Smooth muscle cell (in vitro differentiated cells): Measurements from ENCODE around the gene ENC1. TPM values are rescaled to one million over a fixed set of nuclear protein-coding genes. Genes with fewer than 3 reads are reported as not detected.
A peak's percentile ranks its signal among the peaks of the same experiment; 100 is the strongest.

Experiments
- DNase-seq: peaks from one replicate; lab custom pipeline; 2025; ENCODE audit not compliant: unreplicated experiment; lab: John Stamatoyannopoulos, UW
- H2AFZ ChIP-seq: fragments of 200-600 bp; sonication (generic); 2 replicates; pipeline ENCODE4 v1.6.0; 2016; ENCODE audit warnings: antibody characterized with exemption, low read depth, mild to moderate bottlenecking
- H3F3A ChIP-seq: fragments of 200-600 bp; sonication (generic); 2 replicates; pipeline ENCODE4 v1.6.0; 2017; ENCODE audit warnings: antibody characterized with exemption, low read depth
- H3K27ac ChIP-seq: fragments of 200-600 bp; sonication (generic); 2 replicates; pipeline ENCODE4 v1.5.1; 2016; ENCODE audit warnings: low read depth, mild to moderate bottlenecking
- H3K27me3 ChIP-seq: fragments of 200-600 bp; sonication (generic); 2 replicates; pipeline ENCODE4 v1.6.1; 2016; ENCODE audit warnings: low read depth, mild to moderate bottlenecking
- H3K36me3 ChIP-seq: fragments of 200-600 bp; sonication (generic); 2 replicates; pipeline ENCODE4 v1.5.1; 2016; ENCODE audit warnings: low read depth
- H3K4me1 ChIP-seq: fragments of 200-600 bp; sonication (generic); 2 replicates; pipeline ENCODE4 v1.5.1; 2016; ENCODE audit warnings: low read depth
- H3K4me2 ChIP-seq: fragments of 200-600 bp; sonication (generic); 2 replicates; pipeline ENCODE4 v1.6.0; 2016; ENCODE audit warnings: mild to moderate bottlenecking
- H3K4me3 ChIP-seq: fragments of 200-600 bp; sonication (generic); 2 replicates; pipeline ENCODE4 v1.5.1; 2016; ENCODE audit warnings: mild to moderate bottlenecking
- H3K79me2 ChIP-seq: fragments of 200-600 bp; sonication (generic); 2 replicates; pipeline ENCODE4 v1.6.0; 2016; ENCODE audit warnings: low read depth, mild to moderate bottlenecking
- H3K9ac ChIP-seq: fragments of 200-600 bp; sonication (generic); 2 replicates; pipeline ENCODE4 v1.6.0; 2016; ENCODE audit warnings: low read depth
- H3K9me3 ChIP-seq: fragments of 200-600 bp; sonication (generic); replicated peaks from 2 replicates; pipeline ENCODE4 v1.5.1; 2016; ENCODE audit warnings: low read depth
- H4K20me1 ChIP-seq: fragments of 200-600 bp; sonication (generic); 2 replicates; pipeline ENCODE4 v1.6.0; 2016; ENCODE audit warnings: low read depth
- CTCF ChIP-seq: fragments of 200-600 bp; sonication (generic); IDR thresholded peaks from 2 replicates; pipeline ENCODE4 v1.5.1; 2017; ENCODE audit warnings: borderline replicate concordance, mild to moderate bottlenecking, antibody characterized with exemption; ENCODE audit not compliant: insufficient read depth, poor library complexity, severe bottlenecking
- WGBS: methylation state at CpG from one replicate; pipeline ENCODE4 v1.1.7; 2016; ENCODE audit warnings: low lambda C conversion rate; 5-methylcytosine and 5-hydroxymethylcytosine counted together
- polyA plus RNA-seq: library from polyadenylated mRNA; unstranded; fragments of >200 nt; fragmentation: Nextera tagmentation; extraction: Ambion mirVana; gene quantifications from 2 replicates; pipeline ENCODE4 v1.2.1, GENCODE V29; 2016
- total RNA-seq: library from RNA; depleted of rRNA; stranded (reverse); fragments of >200 nt; gene quantifications from 2 replicates; pipeline ENCODE4 v1.2.3, GENCODE V29; 2014

Gene ENC1
- total and polyA plus RNA-seq, 2 experiments from 2014 or later: 17.4 to 110 TPM

GRCh38 chr5:74625742-74626241 is 14.7 kb downstream of the ENC1 start:
- no peak overlapping the region for H3K4me3 ChIP-seq
- no peaks in the 10 kb centered on the region for H3K27me3 ChIP-seq
- no peaks in the 10 kb centered on the region for H3K9me3 ChIP-seq
- no peaks in the 10 kb centered on the region for H3K36me3 ChIP-seq
- H3F3A ChIP-seq: peaks cover 56% of the 10 kb centered on the region
- peak; percentile 11 for TF ChIP-seq CTCF
- H3K79me2 ChIP-seq: peaks cover 5% of the 10 kb centered on the region
- no peak overlapping the region for H2AFZ ChIP-seq
- H3K27ac ChIP-seq: peak overlapping the region; percentile 43
- DNase-seq: no peak
- peaks cover 52% of the 10 kb centered on the region for H3K4me1 ChIP-seq
- H4K20me1 ChIP-seq: peaks cover 28% of the 10 kb centered on the region
- H3K9ac ChIP-seq: no peak overlapping the region
- H3K4me2 ChIP-seq: no peak overlapping the region
- WGBS: 47% methylated on average over 5 of the region's 5 CpGs

GRCh38 chr5:74624931-74625505 is 15.5 kb downstream of the ENC1 start:
- DNase-seq: no peak
- Histone ChIP-seq H4K20me1 (peaks cover 22% of the 10 kb centered on the region), H3K4me2 (no peak overlapping the region), H3K4me1 (peaks cover 44% of the 10 kb centered on the region), H3K27me3 (no peaks in the 10 kb centered on the region), H3K79me2 (peaks cover 5% of the 10 kb centered on the region), H3F3A (peaks cover 49% of the 10 kb centered on the region), H2AFZ (no peak overlapping the region), H3K36me3 (no peaks in the 10 kb centered on the region), H3K9me3 (no peaks in the 10 kb centered on the region), H3K9ac (no peak overlapping the region), H3K4me3 (no peak overlapping the region), H3K27ac (peak overlapping the region; percentile 32)
- no peak for TF ChIP-seq CTCF
- WGBS: 67% methylated on average over 8 of the region's 8 CpGs

- no peak overlapping the region for H3K4me3 ChIP-seq
- H3K4me2 ChIP-seq: no peak overlapping the region
- TF ChIP-seq CTCF: no peak
- H3K9me3 ChIP-seq: no peaks in the 10 kb centered on the region
- H3K79me2 ChIP-seq: peaks cover 5% of the 10 kb centered on the region
- H3K36me3 ChIP-seq: no peaks in the 10 kb centered on the region
- no peaks in the 10 kb centered on the region for H3K27me3 ChIP-seq
- WGBS: 70% methylated on average over 4 of the region's 4 CpGs
- no peak overlapping the region for H2AFZ ChIP-seq
- H4K20me1 ChIP-seq: peaks cover 17% of the 10 kb centered on the region
- no peak overlapping the region for H3K9ac ChIP-seq
- H3K4me1 ChIP-seq: peaks cover 39% of the 10 kb centered on the region
- H3F3A ChIP-seq: peaks cover 45% of the 10 kb centered on the region
- H3K27ac ChIP-seq: peak overlapping the region; percentile 43
- no peak for DNase-seq
These were observed 16.0 kb downstream of the ENC1 start for GRCh38 chr5:74624501-74624900.
